ENCODE measurements around the gene IGFALS. TPM values are rescaled to one million over a fixed set of nuclear protein-coding genes. Genes with fewer than 3 reads are reported as not detected.

Gene IGFALS
- total and polyA plus RNA-seq, 11 donors, result 0.12 to 0.38 (median 0.23) TPM; not detected in 8

GRCh38 chr16:1772908-1773702, 20.4 kb downstream of the IGFALS start, which contains the start of gene MRPS34:
TSS of gene MRPS34 (minus strand) at chr16:1773134. CDS start at chr16:1773119, 15 bp downstream.
- WGBS, 4 donors, result 0% methylated on average over 41 to 108 of the region's 108 CpGs
- Histone ChIP-seq H3K4me1 (peaks cover 14 to 44% (median 32%) of the 10 kb centered on the region in 12 donors), H3K27me3 (no peaks in the 10 kb centered on the region), H3K4me3 (peak within 1 kb of the TSS; percentile 75 to 99 (median 96)), H3K36me3 (peaks cover 0 to 46% (median 35%) of the 10 kb centered on the region in 9 donors), H3K27ac (peak within 1 kb of the TSS; percentile 91 to 99 (median 97)), H3K9me3 (no peaks in the 10 kb centered on the region)
- ATAC-seq, result peak; percentile 18 to 67 (median 64)
- intact Hi-C loops (cut with DNase I), result loop anchor here in 3 of 10 donors (1.0 to 5.0 kb wide), 3 partner anchors 9 to 161 kb away; partner anchors contain the start of genes CRAMP1 (in 1 of the 3), IFT140 (in 1 of the 3), MAPK8IP3 (in 1 of the 3) and NUBP2 (in 1 of the 3)
- peak in 1 of 2 donors; percentile 69 for TF ChIP-seq POLR2A (IDR thresholded peaks at IDR 0.05)
- peak; percentile 56 to 86 (median 71) for TF ChIP-seq CTCF (IDR thresholded peaks at IDR 0.05)
- peak; percentile 83 to 93 (median 88) for DNase-seq

GRCh38 chr16:1772362-1772907, 21.1 kb downstream of the IGFALS start, which contains the start of gene EME2:
TSS of gene EME2 (plus strand) at chr16:1772810. CDS start at chr16:1773228, 418 bp downstream.
- Histone ChIP-seq H3K27ac (peak within 1 kb of the TSS; percentile 91 to 99 (median 97)), H3K4me3 (peak within 1 kb of the TSS; percentile 75 to 99 (median 96)), H3K4me1 (peaks cover 14 to 44% (median 32%) of the 10 kb centered on the region in 12 donors), H3K36me3 (peaks cover 0 to 46% (median 35%) of the 10 kb centered on the region in 9 donors), H3K27me3 (no peaks in the 10 kb centered on the region), H3K9me3 (no peaks in the 10 kb centered on the region)
- intact Hi-C loops (cut with DNase I), result loop anchor here in 2 of 10 donors (5.0 kb wide), 2 partner anchors 65 to 160 kb away; partner anchors contain the start of genes CRAMP1 (in 1 of the 2), IFT140 (in 1 of the 2) and MAPK8IP3 (in 1 of the 2)
- ATAC-seq (peak in 1 of 4 donors; percentile 0), DNase-seq (no peak)
- 1 to 4% (median 1%) methylated on average over 15 to 53 of the region's 53 CpGs for WGBS, 4 donors
- TF ChIP-seq POLR2A (IDR thresholded peaks at IDR 0.05), result no peak
- TF ChIP-seq CTCF (IDR thresholded peaks at IDR 0.05), result no peak

GRCh38 chr16:1771864-1772361, 21.6 kb downstream of the IGFALS start:
- no peak for ATAC-seq
- intact Hi-C loops (cut with DNase I), result loop anchor here in 2 of 10 donors (5.0 kb wide), 2 partner anchors 65 to 160 kb away; partner anchors contain the start of genes CRAMP1 (in 1 of the 2), IFT140 (in 1 of the 2) and MAPK8IP3 (in 1 of the 2)
- Histone ChIP-seq H3K4me1 (peaks cover 14 to 44% (median 32%) of the 10 kb centered on the region in 12 donors), H3K9me3 (no peaks in the 10 kb centered on the region), H3K27me3 (no peaks in the 10 kb centered on the region), H3K4me3 (peak overlapping the region; percentile 75 to 99 (median 96)), H3K27ac (peak overlapping the region in 11 of 12 donors; percentile 14 to 99 (median 96)), H3K36me3 (peaks cover 0 to 46% (median 35%) of the 10 kb centered on the region in 9 donors)
- 16 to 18% (median 16%) methylated on average over 16 to 22 of the region's 22 CpGs for WGBS, 4 donors
- TF ChIP-seq CTCF (IDR thresholded peaks at IDR 0.05), result no peak
- no peak for TF ChIP-seq POLR2A (IDR thresholded peaks at IDR 0.05)
- no peak for DNase-seq

All from heart left ventricle (tissue), 16 donors.